A673 (cell line): ENCODE results near the gene TMEM72. TPM values are rescaled to one million over a fixed set of nuclear protein-coding genes. Genes with fewer than 3 reads are reported as not detected.

Experiments
- BruUV-seq: library from RNA; stranded (reverse); fragments of 400-500 nt; replicated peaks from 2 replicates; lab custom pipeline; 2021; lab: Mats Ljungman, UMichigan
- CTCF ChIA-PET: fragments of 300-600 bp; sonication (Branson Sonifier 250); formaldehyde crosslinking; loops from one replicate; lab custom pipeline; 2022; ENCODE audit warnings: antibody characterized with exemption; lab: Charles Lee
- POLR2A ChIA-PET: fragments of 300-600 bp; sonication (Branson Sonifier 250); formaldehyde crosslinking; loops from one replicate; lab custom pipeline; 2022; ENCODE audit warnings: antibody characterized with exemption; ENCODE audit not compliant: low non-redundant PET; lab: Charles Lee
- DNase-seq: peaks from one replicate; pipeline ENCODE4 v3.0.0-alpha.2; 2015; ENCODE audit warnings: low spot score
- H3K27ac ChIP-seq: fragments of 200-600 bp; sonication (generic); 2 replicates; pipeline ENCODE4 v1.5.1; 2016; ENCODE audit warnings: mixed run types, low read depth, mild to moderate bottlenecking, mixed read lengths, antibody characterized with exemption, low read length; ENCODE audit not compliant: poor library complexity, severe bottlenecking
- H3K27me3 ChIP-seq: fragments of 200-600 bp; sonication (generic); replicated peaks from 2 replicates; pipeline ENCODE4 v1.6.1; 2017; ENCODE audit warnings: mixed run types, low read depth, mild to moderate bottlenecking, mixed read lengths, antibody characterized with exemption, low read length; ENCODE audit not compliant: insufficient read depth, poor library complexity
- H3K36me3 ChIP-seq: fragments of 200-600 bp; sonication (generic); 2 replicates; pipeline ENCODE4 v1.6.1; 2016; ENCODE audit warnings: mixed run types, mild to moderate bottlenecking, mixed read lengths, antibody characterized with exemption, low read length; ENCODE audit not compliant: insufficient read depth, poor library complexity, severe bottlenecking
- H3K4me1 ChIP-seq: fragments of 200-600 bp; sonication (generic); 2 replicates; pipeline ENCODE4 v1.6.1; 2017; ENCODE audit warnings: mixed run types, mild to moderate bottlenecking, mixed read lengths, antibody characterized with exemption, low read length; ENCODE audit not compliant: insufficient read depth, poor library complexity, severe bottlenecking
- H3K4me3 ChIP-seq: fragments of 200-600 bp; sonication (generic); 2 replicates; pipeline ENCODE4 v1.5.1; 2016; ENCODE audit warnings: low read depth, mixed run types, mild to moderate bottlenecking, mixed read lengths, low read length; ENCODE audit not compliant: poor library complexity, severe bottlenecking
- H3K9me3 ChIP-seq: fragments of 200-600 bp; sonication (generic); 2 replicates; pipeline ENCODE4 v1.6.1; 2016; ENCODE audit warnings: mixed run types, low read depth, mild to moderate bottlenecking, mixed read lengths, antibody characterized with exemption, low read length; ENCODE audit not compliant: poor library complexity, severe bottlenecking
- CTCF ChIP-seq: fragments of 300-800, 200-600 bp; sonication (generic); conservative IDR thresholded peaks from 2 replicates; pipeline ENCODE4 v1.5.1; 2017; ENCODE audit warnings: low read depth, mild to moderate bottlenecking, antibody characterized with exemption, low read length, moderate library complexity, mixed read lengths
- EZH2 ChIP-seq: fragments of 200-600 bp; sonication (generic); IDR thresholded peaks from 2 replicates; pipeline ENCODE4 v1.6.1; 2017; ENCODE audit warnings: borderline replicate concordance, low read depth, mild to moderate bottlenecking, mixed read lengths, antibody characterized with exemption, low read length; ENCODE audit not compliant: poor library complexity, severe bottlenecking
- intact Hi-C: fragments of 100-400 bp; cut with micrococcal nuclease; formaldehyde crosslinking; loops from one replicate; pipeline ENCODE4 v1.10.0; 2022; ENCODE audit not compliant: unreplicated experiment
- total RNA-seq: library from RNA; stranded (reverse); gene quantifications from 2 replicates; pipeline ENCODE4 v1.2.3, GENCODE V29; 2021

The TMEM72 gene
- total RNA-seq, 1 experiment from 2014 or later = 0.80 TPM

GRCh38 chr10:44916429-44916828, 5.3 kb downstream of the TMEM72 start:
- POLR2A ChIA-PET = no interaction called here
- no peaks in the 10 kb centered on the region for H3K9me3 ChIP-seq
- BruUV-seq = no TSS peak
- H3K4me1 ChIP-seq = peaks cover 49% of the 10 kb centered on the region
- peak; percentile 41 for DNase-seq
- no peaks in the 10 kb centered on the region for H3K27me3 ChIP-seq
- CTCF ChIA-PET = no interaction called here
- H3K36me3 ChIP-seq = no peaks in the 10 kb centered on the region
- H3K4me3 ChIP-seq = no peak overlapping the region
- H3K27ac ChIP-seq = peak overlapping the region; percentile 14
- intact Hi-C loops = no loop called here
- TF ChIP-seq CTCF = no peak
- no peak for TF ChIP-seq EZH2

- Histone ChIP-seq H3K36me3 (no peaks in the 10 kb centered on the region), H3K4me1 (peaks cover 35% of the 10 kb centered on the region), H3K4me3 (no peak overlapping the region), H3K27ac (no peak overlapping the region), H3K27me3 (no peaks in the 10 kb centered on the region), H3K9me3 (no peaks in the 10 kb centered on the region)
- intact Hi-C loops = no loop called here
- BruUV-seq = no TSS peak
- POLR2A ChIA-PET = no interaction called here
- TF ChIP-seq CTCF (no peak), EZH2 (no peak)
- DNase-seq = no peak
- CTCF ChIA-PET = no interaction called here
Measured at GRCh38 chr10:44917848-44918247, 6.7 kb downstream of the TMEM72 start.

- CTCF ChIA-PET = no interaction called here
- H3K4me1 ChIP-seq = peaks cover 14% of the 10 kb centered on the region
- no peaks in the 10 kb centered on the region for H3K27me3 ChIP-seq
- POLR2A ChIA-PET = no interaction called here
- H3K36me3 ChIP-seq = no peaks in the 10 kb centered on the region
- no peak overlapping the region for H3K4me3 ChIP-seq
- TF ChIP-seq EZH2 (no peak), CTCF (no peak)
- no peak for DNase-seq
- intact Hi-C loops = no loop called here
- H3K27ac ChIP-seq = no peak overlapping the region
- no TSS peak for BruUV-seq
- no peaks in the 10 kb centered on the region for H3K9me3 ChIP-seq
Measured at GRCh38 chr10:44920252-44920651, 9.1 kb downstream of the TMEM72 start.
